GM21717 (cell line): ENCODE data around the gene FRG2.
"Not testable (repeated sequence)": the region's sequence is repeated elsewhere in the genome, so short reads cannot be mapped to it uniquely, and the experiment has no call there.

Source experiments
- ATAC-seq: cut with Tn5 transposase; IDR thresholded peaks from one replicate; pipeline ENCODE4 v1.9.1; 2021; ENCODE audit warnings: mild to moderate bottlenecking, moderate library complexity; ENCODE audit not compliant: unreplicated experiment

The FRG2 gene

GRCh38 chr4:190027156-190027555 lies at the start of gene FRG2:
Gene FRG2 (minus strand): TSS chr4:190027256. CDS start chr4:190027204, 52 bp downstream.
- ATAC-seq = not testable (repeated sequence)

GRCh38 chr4:190068351-190068750 lies 41.3 kb upstream of the FRG2 start:
- ATAC-seq = not testable (repeated sequence)

- ATAC-seq = not testable (repeated sequence)
Observed at GRCh38 chr4:190064805-190065204, 37.7 kb upstream of the FRG2 start.

GRCh38 chr4:190064342-190064741 lies 37.3 kb upstream of the FRG2 start, which contains the start of gene DBET:
Gene DBET (plus strand): TSS chr4:190064502.
- ATAC-seq = not testable (repeated sequence)

GRCh38 chr4:190058997-190059396 lies 31.9 kb upstream of the FRG2 start:
- ATAC-seq = not testable (repeated sequence)

GRCh38 chr4:190049378-190050239 lies 22.6 kb upstream of the FRG2 start:
- ATAC-seq = not testable (repeated sequence)

GRCh38 chr4:190047627-190048026 lies 20.6 kb upstream of the FRG2 start:
- ATAC-seq = not testable (repeated sequence)

- not testable (repeated sequence) for ATAC-seq
Observed at GRCh38 chr4:190040873-190041272, 13.8 kb upstream of the FRG2 start.

GRCh38 chr4:190037704-190038388 lies 10.8 kb upstream of the FRG2 start:
- not testable (repeated sequence) for ATAC-seq

- not testable (repeated sequence) for ATAC-seq
Observed at GRCh38 chr4:190031264-190031663, 4.2 kb upstream of the FRG2 start.

- not testable (repeated sequence) for ATAC-seq
Observed at GRCh38 chr4:190022614-190023281, 4.3 kb downstream of the FRG2 start.

GRCh38 chr4:190021973-190022372 lies 5.1 kb downstream of the FRG2 start:
- ATAC-seq = not testable (repeated sequence)

GRCh38 chr4:190020790-190021717 lies 6.0 kb downstream of the FRG2 start:
- no peak for ATAC-seq

GRCh38 chr4:190019859-190020463 lies 7.1 kb downstream of the FRG2 start:
- ATAC-seq = not testable (repeated sequence)

GRCh38 chr4:190019023-190019858 lies 7.8 kb downstream of the FRG2 start:
- no peak for ATAC-seq

- no peak for ATAC-seq
Observed at GRCh38 chr4:190018201-190018920, 8.7 kb downstream of the FRG2 start.

- no peak for ATAC-seq
Observed at GRCh38 chr4:190017357-190018200, 9.5 kb downstream of the FRG2 start.
